H9 (cell line): Measurements from ENCODE around the gene KLHL28. TPM values are rescaled to one million over a fixed set of nuclear protein-coding genes. Genes with fewer than 3 reads are reported as not detected.
A peak's percentile ranks its signal among the peaks of the same experiment; 100 is the strongest.

Experiments
- DNase-seq: peaks from one replicate; pipeline ENCODE4 v3.0.0-alpha.2; 2017
- H2AFZ ChIP-seq: one replicate; pipeline ENCODE4 v1.6.1; 2013; ENCODE audit warnings: mild to moderate bottlenecking, low read length, control low read depth, moderate library complexity
- H2AK5ac ChIP-seq: 2 replicates; pipeline ENCODE4 v1.6.1; 2013; ENCODE audit warnings: low read length, control low read depth, mixed read lengths; ENCODE audit not compliant: insufficient read length
- H2BK120ac ChIP-seq: one replicate; pipeline ENCODE4 v1.6.1; 2013; ENCODE audit warnings: low read depth, mild to moderate bottlenecking, low read length, control low read depth, inconsistent platforms; ENCODE audit not compliant: poor library complexity, severe bottlenecking
- H2BK12ac ChIP-seq: 2 replicates; pipeline ENCODE4 v1.6.1; 2013; ENCODE audit warnings: low read length, control low read depth, mixed read lengths, low read depth; ENCODE audit not compliant: insufficient read length
- H2BK15ac ChIP-seq: 2 replicates; pipeline ENCODE4 v1.6.1; 2013; ENCODE audit warnings: low read depth, low read length, control low read depth
- H2BK20ac ChIP-seq: one replicate; pipeline ENCODE4 v1.6.1; 2013; ENCODE audit warnings: low read depth, mild to moderate bottlenecking, low read length, control low read depth, inconsistent platforms; ENCODE audit not compliant: poor library complexity, severe bottlenecking
- H2BK5ac ChIP-seq: 2 replicates; pipeline ENCODE4 v1.6.1; 2013; ENCODE audit warnings: low read length, control low read depth, mixed read lengths; ENCODE audit not compliant: insufficient read length
- H3K14ac ChIP-seq: 2 replicates; pipeline ENCODE4 v1.6.1; 2013; ENCODE audit warnings: low read length, control low read depth; ENCODE audit not compliant: insufficient read depth
- H3K18ac ChIP-seq: 2 replicates; pipeline ENCODE4 v1.6.1; 2013; ENCODE audit warnings: low read depth, mild to moderate bottlenecking, mixed read lengths, low read length, control low read depth; ENCODE audit not compliant: insufficient read length
- H3K23ac ChIP-seq: 2 replicates; pipeline ENCODE4 v1.6.1; 2013; ENCODE audit warnings: low read length, control low read depth, mixed read lengths, low read depth; ENCODE audit not compliant: insufficient read length
- H3K23me2 ChIP-seq: 2 replicates; pipeline ENCODE4 v1.6.1; 2013; ENCODE audit warnings: low read depth, mild to moderate bottlenecking, mixed read lengths, low read length, control low read depth; ENCODE audit not compliant: insufficient read length, poor library complexity, severe bottlenecking
- H3K27ac ChIP-seq: 2 replicates; pipeline ENCODE4 v1.5.1; 2013; ENCODE audit warnings: low read length, control low read depth, mixed read lengths, low read depth; ENCODE audit not compliant: insufficient read length
- H3K27me3 ChIP-seq: 2 replicates; pipeline ENCODE4 v1.6.1; 2013; ENCODE audit warnings: low read length, control low read depth, inconsistent platforms; ENCODE audit not compliant: insufficient read depth
- H3K4ac ChIP-seq: 2 replicates; pipeline ENCODE4 v1.6.1; 2013; ENCODE audit warnings: low read depth, mild to moderate bottlenecking, control low read depth, inconsistent platforms, low read length, moderate library complexity
- H3K4me1 ChIP-seq: 2 replicates; pipeline ENCODE4 v1.6.1; 2013; ENCODE audit warnings: low read length, control low read depth, inconsistent platforms; ENCODE audit not compliant: insufficient read depth
- H3K4me2 ChIP-seq: 2 replicates; pipeline ENCODE4 v1.6.1; 2013; ENCODE audit warnings: low read length, control low read depth, mixed read lengths; ENCODE audit not compliant: insufficient read length, insufficient read depth
- H3K56ac ChIP-seq: 2 replicates; pipeline ENCODE4 v1.6.1; 2013; ENCODE audit warnings: low read depth, mild to moderate bottlenecking, mixed read lengths, low read length, control low read depth; ENCODE audit not compliant: insufficient read length
- H3K79me1 ChIP-seq: 2 replicates; pipeline ENCODE4 v1.6.1; 2013; ENCODE audit warnings: low read depth, mild to moderate bottlenecking, moderate library complexity, low read length, control low read depth, inconsistent platforms; ENCODE audit not compliant: insufficient read depth, poor library complexity, severe bottlenecking
- H3K79me2 ChIP-seq: 2 replicates; pipeline ENCODE4 v1.6.1; 2013; ENCODE audit warnings: low read length, control low read depth, inconsistent platforms; ENCODE audit not compliant: insufficient read depth
- H3K9ac ChIP-seq: 2 replicates; pipeline ENCODE4 v1.6.1; 2013; ENCODE audit warnings: low read length, control low read depth, mixed read lengths; ENCODE audit not compliant: insufficient read length; ENCODE audit errors: extremely low read depth
- H3K9me3 ChIP-seq: one replicate; pipeline ENCODE4 v1.6.1; 2013; ENCODE audit warnings: low read depth, low read length, inconsistent platforms; ENCODE audit not compliant: control insufficient read depth
- H3T11ph ChIP-seq: one replicate; pipeline ENCODE4 v1.6.1; 2013; ENCODE audit warnings: mild to moderate bottlenecking, low read length, control low read depth, inconsistent platforms
- H4K20me1 ChIP-seq: one replicate; pipeline ENCODE4 v1.6.1; 2013; ENCODE audit not compliant: control insufficient read depth, insufficient read length, insufficient read depth
- H4K5ac ChIP-seq: 2 replicates; pipeline ENCODE4 v1.6.1; 2013; ENCODE audit warnings: low read depth, mild to moderate bottlenecking, mixed read lengths, low read length, control low read depth; ENCODE audit not compliant: insufficient read length
- H4K8ac ChIP-seq: replicated peaks from 2 replicates; pipeline ENCODE4 v1.6.1; 2013; ENCODE audit warnings: low read length, control low read depth, mixed read lengths, low read depth; ENCODE audit not compliant: insufficient read length
- H4K91ac ChIP-seq: 2 replicates; pipeline ENCODE4 v1.6.1; 2013; ENCODE audit warnings: low read depth, mild to moderate bottlenecking, moderate library complexity, mixed read lengths, low read length, control low read depth; ENCODE audit not compliant: insufficient read length
- H3K27ac Mint-ChIP-seq, 3 experiments: 2 replicates in 2 of 3; 3 replicates in 1 of 3; pipeline ENCODE4 v1.8.0; 2020 to 2021; ENCODE audit warnings: mixed read lengths in 3 of 3, mild to moderate bottlenecking in 1 of 3, moderate library complexity in 1 of 3
- H3K27me3 Mint-ChIP-seq: 2 replicates; pipeline ENCODE4 v1.8.0; 2021; ENCODE audit warnings: low read depth, mild to moderate bottlenecking, moderate library complexity, mixed read lengths
- H3K36me3 Mint-ChIP-seq, 3 experiments: 2 replicates in 2 of 3; 3 replicates in 1 of 3; pipeline ENCODE4 v1.8.0; 2020 to 2021; ENCODE audit warnings: low read depth in 3 of 3, mixed read lengths in 3 of 3; ENCODE audit not compliant: insufficient read depth in 1 of 3
- H3K4me1 Mint-ChIP-seq, 2 experiments: 2 replicates each; pipeline ENCODE4 v1.8.0; 2020; ENCODE audit warnings: mixed read lengths in 2 of 2
- H3K4me3 Mint-ChIP-seq, 2 experiments: 2 replicates in 1 of 2; 3 replicates in 1 of 2; pipeline ENCODE4 v1.8.0; 2020 to 2021; ENCODE audit warnings: mild to moderate bottlenecking in 2 of 2, mixed read lengths in 2 of 2, moderate library complexity in 1 of 2
- H3K9me3 Mint-ChIP-seq, 2 experiments: 2 replicates in 1 of 2; 3 replicates in 1 of 2; pipeline ENCODE4 v1.8.0; 2020; ENCODE audit warnings: mild to moderate bottlenecking in 2 of 2, mixed read lengths in 2 of 2, moderate library complexity in 1 of 2
- WGBS: extraction: QIAGEN DNeasy Blood & Tissue Kit; methylation state at CpG from one replicate; pipeline ENCODE4 v1.1.7; 2013; ENCODE audit warnings: missing lambda C conversion rate, low lambda C conversion rate, mixed read lengths; ENCODE audit not compliant: insufficient read length; ENCODE audit errors: extremely low coverage; 5-methylcytosine and 5-hydroxymethylcytosine counted together
- total RNA-seq: library from RNA; stranded (reverse); gene quantifications from 2 replicates; pipeline ENCODE4 v1.2.1, GENCODE V29; 2021
- TF ChIP-seq, protein P1 (sequence below): fragments of 200-600 bp; sonication (generic); conservative IDR thresholded peaks from 3 replicates; pipeline ENCODE4 v1.8.0; 2021; ENCODE audit warnings: antibody characterized with exemption, mild to moderate bottlenecking

KLHL28 gene
- total RNA-seq, 1 experiment from 2014 or later: 10.2 TPM

DNA sequence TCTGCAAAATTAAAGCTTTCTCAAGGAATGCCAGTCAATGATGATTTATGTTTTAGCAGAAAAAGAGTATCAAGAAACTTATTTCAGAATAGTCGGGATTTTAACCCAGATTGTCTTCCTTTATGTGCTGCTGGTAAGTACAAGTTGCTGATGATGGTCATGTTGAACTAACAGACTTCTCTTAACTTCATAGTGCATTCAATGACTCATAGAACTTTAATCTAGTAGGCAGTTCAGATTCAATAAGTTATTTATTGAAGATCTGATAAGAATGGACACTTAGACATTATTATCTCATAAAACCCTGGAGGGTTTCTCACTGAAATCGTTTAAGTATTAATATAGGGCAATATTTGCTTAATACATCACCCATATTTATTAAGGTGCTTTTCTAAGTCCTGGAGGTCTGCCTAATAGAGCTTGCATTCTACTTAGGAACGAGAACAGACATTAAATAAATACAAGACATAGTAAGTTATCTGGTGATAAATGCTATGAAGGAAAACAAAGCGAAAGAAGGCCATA is 34.1 kb upstream of the KLHL28 start:
- no peak overlapping the region for H3K27ac ChIP-seq
- H3K79me1 ChIP-seq: no peaks in the 10 kb centered on the region
- H4K8ac ChIP-seq: no peak overlapping the region
- H4K5ac ChIP-seq: no peak overlapping the region
- WGBS: no CpG with 5 or more reads among the region's 4 CpGs
- no peak overlapping the region for H4K91ac ChIP-seq
- no peak overlapping the region for H2BK12ac ChIP-seq
- H3K56ac ChIP-seq: no peak overlapping the region
- DNase-seq: no peak
- no peaks in the 10 kb centered on the region for H3K9me3 ChIP-seq
- H3T11ph ChIP-seq: no peak overlapping the region
- Mint-ChIP-seq H3K4me1 (no peaks in the 10 kb centered on the region), H3K4me3 (no peak overlapping the region), H3K9me3 (no peaks in the 10 kb centered on the region), H3K36me3 (peaks cover 0 to 18% (median 15%) of the 10 kb centered on the region in 3 experiments; a peak in 5 of 7 replicates), H3K27me3 (no peaks in the 10 kb centered on the region), H3K27ac (peak overlapping the region in 1 of 3 experiments; percentile 1; a peak in 1 of 7 replicates)
- no peaks in the 10 kb centered on the region for H3K4me1 ChIP-seq
- no peak overlapping the region for H3K23ac ChIP-seq
- no peak overlapping the region for H2AFZ ChIP-seq
- no peak overlapping the region for H3K18ac ChIP-seq
- H3K14ac ChIP-seq: no peak overlapping the region
- no peak overlapping the region for H3K9ac ChIP-seq
- TF ChIP-seq, protein P1, sequence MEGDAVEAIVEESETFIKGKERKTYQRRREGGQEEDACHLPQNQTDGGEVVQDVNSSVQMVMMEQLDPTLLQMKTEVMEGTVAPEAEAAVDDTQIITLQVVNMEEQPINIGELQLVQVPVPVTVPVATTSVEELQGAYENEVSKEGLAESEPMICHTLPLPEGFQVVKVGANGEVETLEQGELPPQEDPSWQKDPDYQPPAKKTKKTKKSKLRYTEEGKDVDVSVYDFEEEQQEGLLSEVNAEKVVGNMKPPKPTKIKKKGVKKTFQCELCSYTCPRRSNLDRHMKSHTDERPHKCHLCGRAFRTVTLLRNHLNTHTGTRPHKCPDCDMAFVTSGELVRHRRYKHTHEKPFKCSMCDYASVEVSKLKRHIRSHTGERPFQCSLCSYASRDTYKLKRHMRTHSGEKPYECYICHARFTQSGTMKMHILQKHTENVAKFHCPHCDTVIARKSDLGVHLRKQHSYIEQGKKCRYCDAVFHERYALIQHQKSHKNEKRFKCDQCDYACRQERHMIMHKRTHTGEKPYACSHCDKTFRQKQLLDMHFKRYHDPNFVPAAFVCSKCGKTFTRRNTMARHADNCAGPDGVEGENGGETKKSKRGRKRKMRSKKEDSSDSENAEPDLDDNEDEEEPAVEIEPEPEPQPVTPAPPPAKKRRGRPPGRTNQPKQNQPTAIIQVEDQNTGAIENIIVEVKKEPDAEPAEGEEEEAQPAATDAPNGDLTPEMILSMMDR: no peak
- H3K23me2 ChIP-seq: no peaks in the 10 kb centered on the region
- H2BK5ac ChIP-seq: no peak overlapping the region
- H4K20me1 ChIP-seq: no peaks in the 10 kb centered on the region
- H3K4me2 ChIP-seq: no peak overlapping the region
- no peak overlapping the region for H2AK5ac ChIP-seq
- H2BK15ac ChIP-seq: no peak overlapping the region
- H2BK120ac ChIP-seq: no peak overlapping the region
- no peak overlapping the region for H2BK20ac ChIP-seq
- H3K79me2 ChIP-seq: no peaks in the 10 kb centered on the region
- no peaks in the 10 kb centered on the region for H3K27me3 ChIP-seq
- H3K4ac ChIP-seq: no peak overlapping the region
